HepG2 (cell line): ENCODE results near the gene MPG. TPM values are rescaled to one million over a fixed set of nuclear protein-coding genes. Genes with fewer than 3 reads are reported as not detected.
A peak's percentile ranks its signal among the peaks of the same experiment; 100 is the strongest.

Experiments
- ARNT ChIP-seq: fragments of 450-650 bp; IDR thresholded peaks from 2 replicates; pipeline ENCODE4 v1.6.1; 2017
- CHCHD3 ChIP-seq: sonication (generic); formaldehyde crosslinking; IDR thresholded peaks from 2 replicates; pipeline ENCODE4 v1.8.0; 2022; ENCODE audit warnings: mild to moderate bottlenecking, missing genetic modification reagents, moderate library complexity
- FUBP1 ChIP-seq: sonication (generic); formaldehyde crosslinking; IDR thresholded peaks from 2 replicates; pipeline ENCODE4 v1.5.1; 2020; ENCODE audit warnings: missing genetic modification reagents, mild to moderate bottlenecking, borderline replicate concordance
- HDAC2 ChIP-seq: sonication (generic); formaldehyde crosslinking; IDR thresholded peaks from 2 replicates; pipeline ENCODE4 v1.4.0; 2020; ENCODE audit warnings: missing genetic modification reagents
- HNRNPH1 ChIP-seq: fragments of 200-400 bp; formaldehyde crosslinking; optimal IDR thresholded peaks from 2 replicates; pipeline ENCODE3; 2017; ENCODE audit warnings: mild to moderate bottlenecking, low read depth, low read length
- IKZF4 ChIP-seq: sonication (generic); formaldehyde crosslinking; IDR thresholded peaks from 2 replicates; pipeline ENCODE4 v1.5.1; 2020; ENCODE audit warnings: borderline replicate concordance, mild to moderate bottlenecking, low read depth, missing genetic modification reagents; ENCODE audit errors: not compliant biosample characterization
- KDM4B ChIP-seq: sonication (generic); formaldehyde crosslinking; IDR thresholded peaks from 2 replicates; pipeline ENCODE4 v1.4.0; 2020; ENCODE audit warnings: missing genetic modification reagents
- KMT2A ChIP-seq: sonication (generic); formaldehyde crosslinking; IDR thresholded peaks from 2 replicates; pipeline ENCODE4 v1.4.0; 2020; ENCODE audit warnings: missing genetic modification reagents
- MED1 ChIP-seq: sonication (generic); formaldehyde crosslinking; IDR thresholded peaks from 2 replicates; pipeline ENCODE4 v1.4.0; 2020; ENCODE audit warnings: missing genetic modification reagents
- NFKB2 ChIP-seq: sonication (generic); formaldehyde crosslinking; IDR thresholded peaks from 2 replicates; pipeline ENCODE4 v1.4.0; 2020; ENCODE audit warnings: missing genetic modification reagents, borderline replicate concordance
- TBL1XR1 ChIP-seq: fragments of 150-350 bp; IDR thresholded peaks from 2 replicates; pipeline ENCODE4 v1.6.1; 2014; ENCODE audit warnings: borderline replicate concordance, low read length; ENCODE audit not compliant: partially characterized antibody
- ZNF281 ChIP-seq: sonication (generic); formaldehyde crosslinking; IDR thresholded peaks from 2 replicates; pipeline ENCODE4 v1.4.0; 2020; ENCODE audit warnings: missing genetic modification reagents, borderline replicate concordance
- ZNF446 ChIP-seq: sonication (generic); formaldehyde crosslinking; IDR thresholded peaks from 2 replicates; pipeline ENCODE4 v1.5.0; 2020; ENCODE audit warnings: mild to moderate bottlenecking, missing genetic modification reagents
- ZNF782 ChIP-seq: sonication (generic); formaldehyde crosslinking; IDR thresholded peaks from 2 replicates; pipeline ENCODE4 v1.4.0; 2020; ENCODE audit warnings: missing genetic modification reagents, mild to moderate bottlenecking, borderline replicate concordance
- ZNF878 ChIP-seq: sonication (generic); formaldehyde crosslinking; IDR thresholded peaks from 2 replicates; pipeline ENCODE4 v1.8.1; 2023; ENCODE audit warnings: mild to moderate bottlenecking, missing genetic modification reagents, moderate library complexity
- polyA plus RNA-seq, 8 experiments: library from polyadenylated mRNA; depleted of rRNA in 3 of 8; stranded (reverse) in 7 of 8; unstranded in 1 of 8; fragments of >200 nt; fragmentation: Illumina TruSeq in 4 of 8; extraction: Trizol in 4 of 8; gene quantifications; 2 replicates each; pipeline versions ENCODE4 v1.2.1 to v1.2.3, GENCODE V29; 2011 to 2016; ENCODE audit warnings: low read depth in 4 of 8, missing spikeins in 1 of 8, mixed read lengths in 1 of 8; ENCODE audit not compliant: insufficient read depth in 1 of 8
- total RNA-seq, 5 experiments: library from RNA; depleted of rRNA; stranded (reverse); fragments of >200 nt; fragmentation: Illumina TruSeq; extraction: Trizol; gene quantifications; 2 replicates each; pipeline ENCODE4 v1.2.3, GENCODE V29; 2016; ENCODE audit warnings: low read depth in 1 of 5
- TF ChIP-seq, protein P1 (sequence below): sonication (generic); formaldehyde crosslinking; IDR thresholded peaks from 2 replicates; pipeline ENCODE4 v1.5.1; 2020; ENCODE audit warnings: missing genetic modification reagents, mild to moderate bottlenecking, borderline replicate concordance
- TF ChIP-seq, protein P2 (sequence below): sonication (generic); formaldehyde crosslinking; IDR thresholded peaks from 2 replicates; pipeline ENCODE4 v1.4.0; 2020; ENCODE audit warnings: mild to moderate bottlenecking, missing genetic modification reagents

The MPG gene
- total and polyA plus RNA-seq, 2 of the 13 experiments (the other 11 are each of a cell fraction or from before 2014, with no cell fraction given): 59.1 to 62.5 TPM

DNA sequence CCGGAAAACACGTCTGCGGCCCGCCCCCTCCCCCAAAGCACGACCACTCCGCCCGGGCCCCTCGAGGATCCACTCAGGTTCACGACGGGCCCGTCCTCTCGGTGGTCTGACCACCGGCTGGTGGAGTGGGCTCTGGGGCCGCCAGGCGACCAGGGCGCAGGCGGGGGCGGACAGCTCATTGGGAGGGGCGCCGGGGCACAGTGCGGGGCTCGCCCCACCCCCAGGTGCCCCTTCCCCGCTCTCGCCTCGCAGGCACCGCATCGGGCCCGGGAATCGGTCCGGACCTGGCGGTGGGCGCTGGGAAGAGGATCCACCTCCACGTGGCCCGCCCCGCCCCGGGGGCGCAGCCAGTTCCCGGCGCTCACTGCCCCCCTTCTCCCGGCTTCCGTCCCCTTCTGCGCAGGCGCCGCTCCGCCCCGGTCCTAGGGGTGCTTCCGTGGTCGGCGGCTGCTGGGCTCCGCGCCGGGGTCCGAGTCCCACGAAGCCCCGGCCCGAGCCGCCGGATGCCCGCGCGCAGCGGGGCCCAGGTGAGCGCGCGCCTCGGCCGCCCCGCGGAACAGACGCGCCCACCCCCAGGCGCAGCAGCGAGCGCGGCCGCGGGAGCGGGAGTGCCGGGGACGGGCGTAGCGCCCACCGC lies at the start of gene MPG (continued):
- TF ChIP-seq FUBP1 (CRISPR knock-in tag): no peak
- TF ChIP-seq CHCHD3 (CRISPR knock-in tag): no peak
- TF ChIP-seq HNRNPH1: no peak
- no peak for TF ChIP-seq TBL1XR1
- TF ChIP-seq ZNF782 (CRISPR knock-in tag): no peak
- TF ChIP-seq, protein P1, sequence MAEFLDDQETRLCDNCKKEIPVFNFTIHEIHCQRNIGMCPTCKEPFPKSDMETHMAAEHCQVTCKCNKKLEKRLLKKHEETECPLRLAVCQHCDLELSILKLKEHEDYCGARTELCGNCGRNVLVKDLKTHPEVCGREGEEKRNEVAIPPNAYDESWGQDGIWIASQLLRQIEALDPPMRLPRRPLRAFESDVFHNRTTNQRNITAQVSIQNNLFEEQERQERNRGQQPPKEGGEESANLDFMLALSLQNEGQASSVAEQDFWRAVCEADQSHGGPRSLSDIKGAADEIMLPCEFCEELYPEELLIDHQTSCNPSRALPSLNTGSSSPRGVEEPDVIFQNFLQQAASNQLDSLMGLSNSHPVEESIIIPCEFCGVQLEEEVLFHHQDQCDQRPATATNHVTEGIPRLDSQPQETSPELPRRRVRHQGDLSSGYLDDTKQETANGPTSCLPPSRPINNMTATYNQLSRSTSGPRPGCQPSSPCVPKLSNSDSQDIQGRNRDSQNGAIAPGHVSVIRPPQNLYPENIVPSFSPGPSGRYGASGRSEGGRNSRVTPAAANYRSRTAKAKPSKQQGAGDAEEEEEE (CRISPR knock-in tag): no peak
- peak; percentile 58; the same call in 1 of the 2 replicates for TF ChIP-seq MED1 (CRISPR knock-in tag)
- TF ChIP-seq, protein P2, sequence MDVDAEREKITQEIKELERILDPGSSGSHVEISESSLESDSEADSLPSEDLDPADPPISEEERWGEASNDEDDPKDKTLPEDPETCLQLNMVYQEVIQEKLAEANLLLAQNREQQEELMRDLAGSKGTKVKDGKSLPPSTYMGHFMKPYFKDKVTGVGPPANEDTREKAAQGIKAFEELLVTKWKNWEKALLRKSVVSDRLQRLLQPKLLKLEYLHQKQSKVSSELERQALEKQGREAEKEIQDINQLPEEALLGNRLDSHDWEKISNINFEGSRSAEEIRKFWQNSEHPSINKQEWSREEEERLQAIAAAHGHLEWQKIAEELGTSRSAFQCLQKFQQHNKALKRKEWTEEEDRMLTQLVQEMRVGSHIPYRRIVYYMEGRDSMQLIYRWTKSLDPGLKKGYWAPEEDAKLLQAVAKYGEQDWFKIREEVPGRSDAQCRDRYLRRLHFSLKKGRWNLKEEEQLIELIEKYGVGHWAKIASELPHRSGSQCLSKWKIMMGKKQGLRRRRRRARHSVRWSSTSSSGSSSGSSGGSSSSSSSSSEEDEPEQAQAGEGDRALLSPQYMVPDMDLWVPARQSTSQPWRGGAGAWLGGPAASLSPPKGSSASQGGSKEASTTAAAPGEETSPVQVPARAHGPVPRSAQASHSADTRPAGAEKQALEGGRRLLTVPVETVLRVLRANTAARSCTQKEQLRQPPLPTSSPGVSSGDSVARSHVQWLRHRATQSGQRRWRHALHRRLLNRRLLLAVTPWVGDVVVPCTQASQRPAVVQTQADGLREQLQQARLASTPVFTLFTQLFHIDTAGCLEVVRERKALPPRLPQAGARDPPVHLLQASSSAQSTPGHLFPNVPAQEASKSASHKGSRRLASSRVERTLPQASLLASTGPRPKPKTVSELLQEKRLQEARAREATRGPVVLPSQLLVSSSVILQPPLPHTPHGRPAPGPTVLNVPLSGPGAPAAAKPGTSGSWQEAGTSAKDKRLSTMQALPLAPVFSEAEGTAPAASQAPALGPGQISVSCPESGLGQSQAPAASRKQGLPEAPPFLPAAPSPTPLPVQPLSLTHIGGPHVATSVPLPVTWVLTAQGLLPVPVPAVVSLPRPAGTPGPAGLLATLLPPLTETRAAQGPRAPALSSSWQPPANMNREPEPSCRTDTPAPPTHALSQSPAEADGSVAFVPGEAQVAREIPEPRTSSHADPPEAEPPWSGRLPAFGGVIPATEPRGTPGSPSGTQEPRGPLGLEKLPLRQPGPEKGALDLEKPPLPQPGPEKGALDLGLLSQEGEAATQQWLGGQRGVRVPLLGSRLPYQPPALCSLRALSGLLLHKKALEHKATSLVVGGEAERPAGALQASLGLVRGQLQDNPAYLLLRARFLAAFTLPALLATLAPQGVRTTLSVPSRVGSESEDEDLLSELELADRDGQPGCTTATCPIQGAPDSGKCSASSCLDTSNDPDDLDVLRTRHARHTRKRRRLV (CRISPR knock-in tag): no peak
- no peak for TF ChIP-seq NFKB2
- TF ChIP-seq ZNF878 (CRISPR knock-in tag): no peak
- TF ChIP-seq KMT2A (CRISPR knock-in tag): 0 out of 2 replicates have a peak, but pooled peaks have one; percentile 44
- no peak; the same call in 1 of the 2 replicates for TF ChIP-seq ZNF281 (CRISPR knock-in tag)
- peak; percentile 56 for TF ChIP-seq HDAC2
- no peak for TF ChIP-seq KDM4B
- TF ChIP-seq ZNF446: no peak
- no peak for TF ChIP-seq ARNT
- no peak for TF ChIP-seq IKZF4 (CRISPR knock-in tag)
